Astrocyte of the cerebellum (primary cell): ENCODE results near the gene BLOC1S4.
"Not testable (repeated sequence)": the region's sequence is repeated elsewhere in the genome, so short reads cannot be mapped to it uniquely, and the experiment has no call there.

ENCODE experiments used
- DNase-seq: peaks from one replicate; pipeline ENCODE4 v3.0.0-alpha.2; 2011; ENCODE audit warnings: low read depth
- H3K4me3 ChIP-seq: 2 replicates; pipeline ENCODE4 v1.5.1; 2011; ENCODE audit warnings: mild to moderate bottlenecking, low read depth, low read length, moderate library complexity
- CTCF ChIP-seq: IDR thresholded peaks from 2 replicates; pipeline ENCODE4 v1.5.1; 2012; ENCODE audit warnings: low read length, low read depth, moderate library complexity, mild to moderate bottlenecking; ENCODE audit errors: missing control alignments
- in situ Hi-C: cut with HindIII; loops from 2 replicates; pipeline ENCODE4 v1.10.0; 2017; ENCODE audit warnings: low sequenced_read_pairs

The BLOC1S4 gene

GRCh38 chr4:6724421-6725111 lies 8.6 kb downstream of the BLOC1S4 start:
- TF ChIP-seq CTCF, result no peak
- in situ Hi-C loops, result no loop called here
- no peak overlapping the region for H3K4me3 ChIP-seq
- DNase-seq, result no peak

- DNase-seq, H3K4me3 ChIP-seq, in situ Hi-C loops: not testable (repeated sequence)
Measured at GRCh38 chr4:6725427-6725961, 9.5 kb downstream of the BLOC1S4 start.

- no peak overlapping the region for H3K4me3 ChIP-seq
- DNase-seq, result no peak
- TF ChIP-seq CTCF, result no peak
- in situ Hi-C loops, result no loop called here
Measured at GRCh38 chr4:6727081-6727942, 11.3 kb downstream of the BLOC1S4 start.

GRCh38 chr4:6727943-6728250 lies 11.9 kb downstream of the BLOC1S4 start:
- H3K4me3 ChIP-seq, result no peak overlapping the region
- in situ Hi-C loops, result no loop called here
- no peak for TF ChIP-seq CTCF
- DNase-seq, result no peak

- in situ Hi-C loops, result no loop called here
- no peak for DNase-seq
- no peak overlapping the region for H3K4me3 ChIP-seq
- TF ChIP-seq CTCF, result no peak
Measured at GRCh38 chr4:6728320-6729029, 12.5 kb downstream of the BLOC1S4 start.

- no peak for TF ChIP-seq CTCF
- no peak for DNase-seq
- in situ Hi-C loops, result no loop called here
- no peak overlapping the region for H3K4me3 ChIP-seq
Measured at GRCh38 chr4:6730603-6731317, 14.8 kb downstream of the BLOC1S4 start.
